ENCODE results near the gene PIK3CD. TPM values are rescaled to one million over a fixed set of nuclear protein-coding genes. Genes with fewer than 3 reads are reported as not detected.

PIK3CD gene
- total and polyA plus RNA-seq, 2 experiments from 2014 or later = 6.6 to 32.1 TPM

DNA sequence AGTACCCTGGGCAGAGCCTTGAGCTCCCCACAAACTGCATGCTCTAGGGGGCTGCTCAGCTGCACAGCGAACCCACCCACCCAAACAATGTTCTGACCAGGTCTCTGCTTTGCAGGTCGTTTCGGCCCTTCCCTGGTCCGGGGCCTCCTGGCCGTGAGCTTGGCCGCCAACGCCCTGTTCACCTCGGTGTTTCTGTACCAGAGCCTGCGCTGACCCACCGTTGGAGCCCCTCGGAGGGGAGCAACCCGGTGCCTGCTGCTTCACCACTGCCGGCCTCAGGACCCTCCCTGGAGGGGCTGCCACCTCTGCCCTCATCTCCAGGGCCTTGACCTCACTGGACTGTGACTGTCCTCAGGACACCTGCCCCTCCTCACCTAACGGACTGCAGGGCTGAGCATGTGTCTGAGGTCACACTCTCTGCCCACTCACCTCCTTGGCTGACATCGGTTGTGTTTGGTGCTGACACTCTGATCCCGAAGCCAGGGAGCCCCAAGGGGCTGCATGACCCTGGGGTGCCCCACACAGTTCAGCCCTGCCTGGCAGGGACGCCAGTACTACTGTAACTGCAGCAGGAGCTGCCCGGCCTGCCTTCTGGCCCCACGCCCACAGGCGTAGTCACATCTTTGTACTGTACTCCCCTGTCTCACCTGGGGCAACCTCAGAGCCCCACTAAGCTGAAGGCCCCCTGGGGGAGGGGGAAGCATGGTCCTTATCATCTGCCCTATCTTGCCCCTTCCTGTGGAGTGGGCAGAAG is 38.5 kb upstream of the PIK3CD start (continued):
- TF ChIP-seq, protein P1, sequence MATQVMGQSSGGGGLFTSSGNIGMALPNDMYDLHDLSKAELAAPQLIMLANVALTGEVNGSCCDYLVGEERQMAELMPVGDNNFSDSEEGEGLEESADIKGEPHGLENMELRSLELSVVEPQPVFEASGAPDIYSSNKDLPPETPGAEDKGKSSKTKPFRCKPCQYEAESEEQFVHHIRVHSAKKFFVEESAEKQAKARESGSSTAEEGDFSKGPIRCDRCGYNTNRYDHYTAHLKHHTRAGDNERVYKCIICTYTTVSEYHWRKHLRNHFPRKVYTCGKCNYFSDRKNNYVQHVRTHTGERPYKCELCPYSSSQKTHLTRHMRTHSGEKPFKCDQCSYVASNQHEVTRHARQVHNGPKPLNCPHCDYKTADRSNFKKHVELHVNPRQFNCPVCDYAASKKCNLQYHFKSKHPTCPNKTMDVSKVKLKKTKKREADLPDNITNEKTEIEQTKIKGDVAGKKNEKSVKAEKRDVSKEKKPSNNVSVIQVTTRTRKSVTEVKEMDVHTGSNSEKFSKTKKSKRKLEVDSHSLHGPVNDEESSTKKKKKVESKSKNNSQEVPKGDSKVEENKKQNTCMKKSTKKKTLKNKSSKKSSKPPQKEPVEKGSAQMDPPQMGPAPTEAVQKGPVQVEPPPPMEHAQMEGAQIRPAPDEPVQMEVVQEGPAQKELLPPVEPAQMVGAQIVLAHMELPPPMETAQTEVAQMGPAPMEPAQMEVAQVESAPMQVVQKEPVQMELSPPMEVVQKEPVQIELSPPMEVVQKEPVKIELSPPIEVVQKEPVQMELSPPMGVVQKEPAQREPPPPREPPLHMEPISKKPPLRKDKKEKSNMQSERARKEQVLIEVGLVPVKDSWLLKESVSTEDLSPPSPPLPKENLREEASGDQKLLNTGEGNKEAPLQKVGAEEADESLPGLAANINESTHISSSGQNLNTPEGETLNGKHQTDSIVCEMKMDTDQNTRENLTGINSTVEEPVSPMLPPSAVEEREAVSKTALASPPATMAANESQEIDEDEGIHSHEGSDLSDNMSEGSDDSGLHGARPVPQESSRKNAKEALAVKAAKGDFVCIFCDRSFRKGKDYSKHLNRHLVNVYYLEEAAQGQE (IDR thresholded peaks at IDR 0.05; ENCODE audit: unreplicated experiment) = no peak
- TF ChIP-seq CREB1 (CRISPR knock-in tag; IDR thresholded peaks at IDR 0.05; ENCODE audit: low read depth) (no peak), ZNF114 (CRISPR knock-in tag; IDR thresholded peaks at IDR 0.05) (no peak), NANOG (IDR thresholded peaks at IDR 0.05; ENCODE audit: borderline replicate concordance) (no peak), ZNF331 (CRISPR knock-in tag; IDR thresholded peaks at IDR 0.05; ENCODE audit: low read depth) (no peak), EZH2phosphoT487 (IDR thresholded peaks at IDR 0.05; ENCODE audit: unreplicated experiment) (no peak)
- TF ChIP-seq, protein P2, sequence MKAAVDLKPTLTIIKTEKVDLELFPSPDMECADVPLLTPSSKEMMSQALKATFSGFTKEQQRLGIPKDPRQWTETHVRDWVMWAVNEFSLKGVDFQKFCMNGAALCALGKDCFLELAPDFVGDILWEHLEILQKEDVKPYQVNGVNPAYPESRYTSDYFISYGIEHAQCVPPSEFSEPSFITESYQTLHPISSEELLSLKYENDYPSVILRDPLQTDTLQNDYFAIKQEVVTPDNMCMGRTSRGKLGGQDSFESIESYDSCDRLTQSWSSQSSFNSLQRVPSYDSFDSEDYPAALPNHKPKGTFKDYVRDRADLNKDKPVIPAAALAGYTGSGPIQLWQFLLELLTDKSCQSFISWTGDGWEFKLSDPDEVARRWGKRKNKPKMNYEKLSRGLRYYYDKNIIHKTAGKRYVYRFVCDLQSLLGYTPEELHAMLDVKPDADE (IDR thresholded peaks at IDR 0.05) = no peak

DNA sequence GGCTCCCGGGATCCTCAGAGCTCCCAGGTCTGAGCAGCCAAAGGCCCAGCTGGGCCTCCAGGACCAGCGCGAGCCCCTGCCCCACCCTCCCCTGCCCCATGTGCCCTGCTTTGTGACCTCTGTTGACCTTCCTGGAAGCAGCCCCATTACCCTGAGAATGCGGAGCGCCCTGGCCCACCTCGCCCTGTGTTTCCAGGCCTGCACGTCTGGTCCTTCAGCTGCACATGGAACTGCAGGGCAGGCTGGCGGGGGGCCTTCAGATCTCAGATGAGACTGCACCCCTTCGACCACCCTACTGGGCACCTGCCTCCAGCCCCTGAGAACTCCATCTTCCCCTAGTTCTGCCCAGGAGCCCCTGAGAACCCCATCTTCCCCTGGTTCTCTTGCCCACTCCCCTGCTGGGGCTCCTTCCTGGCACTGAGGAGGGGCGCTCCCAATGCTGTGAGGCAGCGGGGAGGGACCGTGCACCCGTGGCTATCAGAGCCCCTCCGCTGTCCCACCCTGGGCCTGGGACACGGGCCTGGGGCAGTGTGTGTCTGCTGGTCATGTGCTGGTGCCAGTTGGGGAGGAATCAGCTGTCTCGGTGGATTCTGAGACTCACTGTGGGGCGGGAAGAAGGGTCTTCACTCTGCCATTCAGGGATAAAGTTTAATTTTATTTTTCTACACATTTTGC is 37.8 kb upstream of the PIK3CD start:
- H3K4me1 Mint-ChIP-seq = peaks cover 4% of the 10 kb centered on the region; the same call in 2 of the 3 replicates
- no peak for ATAC-seq
- TF ChIP-seq JUNB (IDR thresholded peaks at IDR 0.05; ENCODE audit: unreplicated experiment) = no peak
- no peak overlapping the region for H3K27ac Mint-ChIP-seq
- Histone ChIP-seq H3K79me2 (replicated peaks; ENCODE audit: insufficient read depth) (no peaks in the 10 kb centered on the region), H3K4me2 (no peak overlapping the region), H3K9me2 (ENCODE audit: insufficient read depth) (no peaks in the 10 kb centered on the region), H4K20me1 (replicated peaks; ENCODE audit: insufficient read depth) (no peaks in the 10 kb centered on the region), H2AFZ (no peak overlapping the region), H3K27ac (ENCODE audit: low read depth) (no peak overlapping the region), H3K4me1 (ENCODE audit: insufficient read depth) (no peaks in the 10 kb centered on the region), H3K36me3 (ENCODE audit: insufficient read depth) (0 out of 2 replicates have a peak, but pooled peaks cover 3% of the 10 kb centered on the region), H3F3A (replicated peaks; ENCODE audit: low read depth) (no peaks in the 10 kb centered on the region), H3K4me3 (no peak overlapping the region), H3K27me3 (ENCODE audit: insufficient read depth) (no peaks in the 10 kb centered on the region)
- no peaks in the 10 kb centered on the region for H3K9me3 Mint-ChIP-seq
- DNase-seq (ENCODE audit: low spot score) = no peak
- peaks cover 13% of the 10 kb centered on the region for H3K27me3 Mint-ChIP-seq (ENCODE audit: insufficient read depth, low read depth, poor library complexity)
- H3K36me3 Mint-ChIP-seq (ENCODE audit: low read depth) = peaks cover 12% of the 10 kb centered on the region; the same call in 2 of the 3 replicates
- H3K4me3 Mint-ChIP-seq = no peak overlapping the region
